Panc1 (cell line): ENCODE results near the gene HSBP1L1. TPM values are rescaled to one million over a fixed set of nuclear protein-coding genes. Genes with fewer than 3 reads are reported as not detected.

Source experiments
- ATAC-seq: fragments of 200-7000 bp; cut with Tn5 transposase; 2 replicates; pipeline ENCODE4 v1.9.1; 2020; ENCODE audit warnings: mild to moderate bottlenecking, moderate library complexity
- BruUV-seq: library from RNA; stranded (reverse); fragments of 400-500 nt; replicated peaks from 2 replicates; lab custom pipeline; 2021; lab: Mats Ljungman, UMichigan
- CTCF ChIA-PET: fragments of 300-600 bp; sonication (Branson Sonifier 250); formaldehyde crosslinking; loops from one replicate; lab custom pipeline; 2022; ENCODE audit warnings: antibody characterized with exemption; lab: Charles Lee
- POLR2A ChIA-PET: fragments of 300-600 bp; sonication (Branson Sonifier 250); formaldehyde crosslinking; loops from one replicate; lab custom pipeline; 2022; ENCODE audit warnings: antibody characterized with exemption; lab: Charles Lee
- DNase-seq: peaks from one replicate; pipeline ENCODE4 v3.0.0-alpha.2; 2010; ENCODE audit warnings: low read depth, low spot score
- H3K27ac ChIP-seq: 2 replicates; pipeline ENCODE4 v1.5.1; 2011; ENCODE audit warnings: mild to moderate bottlenecking, low read length, inconsistent platforms
- H3K27me3 ChIP-seq: fragments of 200-500 bp; sonication (Bioruptor generic); 2 replicates; pipeline ENCODE4 v1.6.0; 2014; ENCODE audit warnings: low read length, inconsistent platforms; ENCODE audit not compliant: control insufficient read depth, insufficient read depth
- H3K36me3 ChIP-seq: fragments of 200-500 bp; sonication (Bioruptor generic); 2 replicates; pipeline ENCODE4 v1.5.1; 2014; ENCODE audit warnings: inconsistent platforms, mild to moderate bottlenecking, low read length, moderate library complexity; ENCODE audit not compliant: control insufficient read depth, insufficient read depth
- H3K4me1 ChIP-seq: 2 replicates; pipeline ENCODE4 v1.5.1; 2011; ENCODE audit warnings: inconsistent platforms, mild to moderate bottlenecking, low read length, moderate library complexity; ENCODE audit not compliant: control insufficient read depth, insufficient read depth
- H3K4me3 ChIP-seq, 2 experiments: 2 replicates each; pipeline ENCODE4 v1.5.1; 2011 to 2012; ENCODE audit warnings: low read depth in 2 of 2, low read length in 2 of 2, mild to moderate bottlenecking in 2 of 2, inconsistent platforms in 1 of 2, moderate library complexity in 1 of 2
- H3K9me3 ChIP-seq: fragments of 200-500 bp; sonication (Bioruptor generic); 2 replicates; pipeline ENCODE4 v1.5.1; 2014; ENCODE audit warnings: low read depth, mild to moderate bottlenecking, inconsistent platforms, low read length, moderate library complexity; ENCODE audit not compliant: control insufficient read depth, insufficient read depth
- POLR2AphosphoS5 ChIP-seq: IDR thresholded peaks from 2 replicates; pipeline ENCODE4 v1.6.1; 2012; ENCODE audit warnings: mild to moderate bottlenecking, low read depth, low read length, moderate library complexity
- REST ChIP-seq, 2 experiments: IDR thresholded peaks; 2 replicates each; pipeline ENCODE4 v1.6.1; 2011 to 2012; ENCODE audit warnings: low read depth in 2 of 2, control low read depth in 1 of 2, low read length in 1 of 2, mild to moderate bottlenecking in 1 of 2, moderate library complexity in 1 of 2; ENCODE audit not compliant: insufficient read depth in 1 of 2
- SIN3A ChIP-seq: IDR thresholded peaks from 2 replicates; pipeline ENCODE4 v1.6.1; 2012; ENCODE audit warnings: low read depth, mild to moderate bottlenecking, low read length, moderate library complexity, borderline replicate concordance; ENCODE audit not compliant: insufficient read depth
- TCF7L2 ChIP-seq: IDR thresholded peaks from 2 replicates; pipeline ENCODE4 v1.6.1; 2011; ENCODE audit warnings: mild to moderate bottlenecking, low read depth, low read length, inconsistent platforms
- in situ Hi-C: cut with HindIII; loops from 2 replicates; pipeline ENCODE4 v1.10.0; 2016; ENCODE audit warnings: low sequenced_read_pairs, low pct_unique_long_range_greater_than_20kb
- intact Hi-C: fragments of 100-400 bp; cut with micrococcal nuclease; formaldehyde crosslinking; loops from one replicate; pipeline ENCODE4 v1.10.0; 2022; ENCODE audit not compliant: unreplicated experiment
- total RNA-seq: library from RNA; stranded (reverse); gene quantifications from one replicate; pipeline ENCODE4 v1.2.1, GENCODE V29; 2021; ENCODE audit not compliant: unreplicated experiment
- TF ChIP-seq, protein P1 (sequence below): fragments of 450-650 bp; IDR thresholded peaks from 2 replicates; pipeline ENCODE4 v1.5.1; 2017; ENCODE audit warnings: mild to moderate bottlenecking

HSBP1L1 gene
- total RNA-seq, 1 experiment from 2014 or later: 45.4 TPM

GRCh38 chr18:79930020-79930642 lies 34.3 kb upstream of the HSBP1L1 start:
- Histone ChIP-seq H3K27ac (no peak overlapping the region), H3K27me3 (no peaks in the 10 kb centered on the region), H3K4me1 (0 out of 2 replicates have a peak, but pooled peaks cover 3% of the 10 kb centered on the region), H3K9me3 (peaks cover 49% of the 10 kb centered on the region), H3K36me3 (no peaks in the 10 kb centered on the region), H3K4me3 (no peak overlapping the region)
- ATAC-seq (no peak), DNase-seq (no peak)
- intact Hi-C loops (no loop called here), in situ Hi-C loops (no loop called here)
- BruUV-seq: no TSS peak
- ChIA-PET POLR2A (no interaction called here), CTCF (no interaction called here)
- no peak for TF ChIP-seq SIN3A
- TF ChIP-seq POLR2AphosphoS5: no peak
- TF ChIP-seq, protein P1, sequence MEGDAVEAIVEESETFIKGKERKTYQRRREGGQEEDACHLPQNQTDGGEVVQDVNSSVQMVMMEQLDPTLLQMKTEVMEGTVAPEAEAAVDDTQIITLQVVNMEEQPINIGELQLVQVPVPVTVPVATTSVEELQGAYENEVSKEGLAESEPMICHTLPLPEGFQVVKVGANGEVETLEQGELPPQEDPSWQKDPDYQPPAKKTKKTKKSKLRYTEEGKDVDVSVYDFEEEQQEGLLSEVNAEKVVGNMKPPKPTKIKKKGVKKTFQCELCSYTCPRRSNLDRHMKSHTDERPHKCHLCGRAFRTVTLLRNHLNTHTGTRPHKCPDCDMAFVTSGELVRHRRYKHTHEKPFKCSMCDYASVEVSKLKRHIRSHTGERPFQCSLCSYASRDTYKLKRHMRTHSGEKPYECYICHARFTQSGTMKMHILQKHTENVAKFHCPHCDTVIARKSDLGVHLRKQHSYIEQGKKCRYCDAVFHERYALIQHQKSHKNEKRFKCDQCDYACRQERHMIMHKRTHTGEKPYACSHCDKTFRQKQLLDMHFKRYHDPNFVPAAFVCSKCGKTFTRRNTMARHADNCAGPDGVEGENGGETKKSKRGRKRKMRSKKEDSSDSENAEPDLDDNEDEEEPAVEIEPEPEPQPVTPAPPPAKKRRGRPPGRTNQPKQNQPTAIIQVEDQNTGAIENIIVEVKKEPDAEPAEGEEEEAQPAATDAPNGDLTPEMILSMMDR: no peak
- TF ChIP-seq REST (IDR thresholded peaks at IDR 0.05; ENCODE audit: insufficient read depth in 1 of 2, low read depth in 2 of 2, low read length in 1 of 2): no peak
- TF ChIP-seq TCF7L2: no peak

- Histone ChIP-seq H3K27me3 (no peaks in the 10 kb centered on the region), H3K4me3 (no peak overlapping the region), H3K9me3 (peaks cover 49% of the 10 kb centered on the region), H3K27ac (no peak overlapping the region), H3K36me3 (no peaks in the 10 kb centered on the region), H3K4me1 (0 out of 2 replicates have a peak, but pooled peaks cover 3% of the 10 kb centered on the region)
- in situ Hi-C loops (no loop called here), intact Hi-C loops (no loop called here)
- DNase-seq: no peak
- no peak for ATAC-seq
- ChIA-PET CTCF (no interaction called here), POLR2A (no interaction called here)
- TF ChIP-seq TCF7L2 (no peak), POLR2AphosphoS5 (no peak), REST (IDR thresholded peaks at IDR 0.05; ENCODE audit: insufficient read depth in 1 of 2, low read depth in 2 of 2, low read length in 1 of 2) (no peak), SIN3A (no peak)
- TF ChIP-seq, protein P1: no peak
- no TSS peak for BruUV-seq
These were observed 33.0 kb upstream of the HSBP1L1 start for GRCh38 chr18:79931475-79931874.
